Measurements from ENCODE around the gene CBX7.

Gene CBX7

GRCh38 chr22:39147335-39148025 is 5.0 kb downstream of the CBX7 start:
- no peak for DNase-seq (ENCODE audit: low read depth, low spot score)

GRCh38 chr22:39146256-39147101 is 6.0 kb downstream of the CBX7 start:
- no peak for DNase-seq (ENCODE audit: low read depth, low spot score)

- peak; percentile 42 for DNase-seq (ENCODE audit: low read depth, low spot score)
These were observed 8.2 kb downstream of the CBX7 start for GRCh38 chr22:39144101-39144767.

GRCh38 chr22:39142088-39142680 is 10.3 kb downstream of the CBX7 start:
- DNase-seq (ENCODE audit: low read depth, low spot score), result no peak

- no peak for DNase-seq (ENCODE audit: low read depth, low spot score)
These were observed 12.5 kb downstream of the CBX7 start for GRCh38 chr22:39139933-39140332.

GRCh38 chr22:39138357-39138997 is 14.0 kb downstream of the CBX7 start:
- DNase-seq (ENCODE audit: low read depth, low spot score), result no peak

- no peak for DNase-seq (ENCODE audit: low read depth, low spot score)
These were observed 16.2 kb downstream of the CBX7 start for GRCh38 chr22:39136317-39136716.

- DNase-seq (ENCODE audit: low read depth, low spot score), result peak; percentile 27
These were observed 17.2 kb downstream of the CBX7 start for GRCh38 chr22:39135092-39135896.

- DNase-seq (ENCODE audit: low read depth, low spot score), result no peak
These were observed 18.0 kb downstream of the CBX7 start for GRCh38 chr22:39134366-39135091.

- DNase-seq (ENCODE audit: low read depth, low spot score), result no peak
These were observed 18.6 kb downstream of the CBX7 start for GRCh38 chr22:39133871-39134270.

GRCh38 chr22:39132871-39133524 is 19.5 kb downstream of the CBX7 start:
- DNase-seq (ENCODE audit: low read depth, low spot score), result no peak

- DNase-seq (ENCODE audit: low read depth, low spot score), result no peak
These were observed 20.2 kb downstream of the CBX7 start for GRCh38 chr22:39132281-39132680.

GRCh38 chr22:39130892-39131855 is 21.3 kb downstream of the CBX7 start:
- no peak for DNase-seq (ENCODE audit: low read depth, low spot score)

GRCh38 chr22:39130152-39130704 is 22.3 kb downstream of the CBX7 start:
- DNase-seq (ENCODE audit: low read depth, low spot score), result no peak

GRCh38 chr22:39129746-39130145 is 22.7 kb downstream of the CBX7 start:
- no peak for DNase-seq (ENCODE audit: low read depth, low spot score)

GRCh38 chr22:39129081-39129480 is 23.4 kb downstream of the CBX7 start:
- no peak for DNase-seq (ENCODE audit: low read depth, low spot score)

- no peak for DNase-seq (ENCODE audit: low read depth, low spot score)
These were observed 24.0 kb downstream of the CBX7 start for GRCh38 chr22:39128508-39128907.

- DNase-seq (ENCODE audit: low read depth, low spot score), result no peak
These were observed 26.9 kb downstream of the CBX7 start for GRCh38 chr22:39125622-39126021.
